Testis (tissue), 5 donors: ENCODE measurements around the gene RPL5. TPM values are rescaled to one million over a fixed set of nuclear protein-coding genes. Genes with fewer than 3 reads are reported as not detected.
"Not testable (repeated sequence)": the region's sequence is repeated elsewhere in the genome, so short reads cannot be mapped to it uniquely, and the experiment has no call there.

ENCODE experiments used
- DNase-seq: peaks from one replicate; pipeline ENCODE4 v3.0.0-alpha.2; 2019
- H3K27ac ChIP-seq, 2 donors: fragments of 200-600 bp; sonication (generic); one replicate each; pipeline ENCODE4 v1.5.1; 2019
- H3K27me3 ChIP-seq: fragments of 200-600 bp; sonication (generic); one replicate; pipeline ENCODE4 v1.5.1; 2019
- H3K36me3 ChIP-seq: fragments of 200-600 bp; sonication (generic); one replicate; pipeline ENCODE4 v1.5.1; 2017; ENCODE audit warnings: low read depth; ENCODE audit errors: missing control alignments
- H3K4me1 ChIP-seq: fragments of 200-600 bp; sonication (generic); one replicate; pipeline ENCODE4 v1.5.1; 2019
- H3K4me3 ChIP-seq, 2 donors: fragments of 200-600 bp; sonication (generic); one replicate each; pipeline ENCODE4 v1.5.1; 2017 to 2019
- H3K9me3 ChIP-seq: fragments of 200-600 bp; sonication (generic); one replicate; pipeline ENCODE4 v1.5.1; 2017
- POLR2A ChIP-seq: fragments of 450-650 bp; IDR thresholded peaks from one replicate; pipeline ENCODE4 v1.6.1; 2017; ENCODE audit warnings: antibody characterized with exemption, mild to moderate bottlenecking, moderate library complexity
- WGBS, 2 donors: methylation state at CpG; one replicate each; pipeline ENCODE4 v1.1.5; 2018; 5-methylcytosine and 5-hydroxymethylcytosine counted together
- intact Hi-C: fragments of 100-400 bp; cut with DNase I; formaldehyde crosslinking; loops from one replicate; pipeline ENCODE4 v1.15.1; 2023; ENCODE audit warnings: low total_unique reads
- long read RNA-seq, 2 donors: transcript quantifications; one replicate each; lab custom pipeline, GENCODE V29; 2026
- polyA plus RNA-seq: library from polyadenylated mRNA; stranded (reverse); fragments of 350-450 nt; fragmentation: Illumina TruSeq; extraction: RNeasy Lipid Tissue Mini Kit (QIAGEN cat#74804); gene quantifications from one replicate; pipeline ENCODE4 v1.2.3, GENCODE V29; 2014; ENCODE audit warnings: low read depth, low replicate concordance; ENCODE audit not compliant: insufficient read depth
- total RNA-seq, 2 donors: library from RNA; depleted of rRNA; stranded (reverse); fragments of >200 nt; gene quantifications; one replicate each; pipeline ENCODE4 v1.2.3, GENCODE V29; 2016
- TF ChIP-seq, protein P1 (sequence below), 3 experiments: fragments of 450-650 bp in 2 of 3; fragments of 200-600 bp in 1 of 3; sonication (generic) in 1 of 3; IDR thresholded peaks; one replicate each; pipeline ENCODE4 v1.5.1; 2016 to 2019; ENCODE audit warnings: antibody characterized with exemption in 3 of 3, mild to moderate bottlenecking in 2 of 3, moderate library complexity in 1 of 3

Gene RPL5
- 100 to 1,000 TPM; 548 to 899 TPM for total RNA-seq
- polyA plus RNA-seq, result 929 TPM
- long read RNA-seq, donor 1, transcript RPL5-207 (2 exons, 271 nt), result minor isoform, 39 of 1,514 reads
- long read RNA-seq, donor 1, transcript RPL5-205 (3 exons, 1,210 nt), result minor isoform, 53 of 1,514 reads
- long read RNA-seq, donor 1, transcript RPL5-212 (4 exons, 733 nt), result minor isoform, 17 of 1,514 reads
- long read RNA-seq, donor 1, transcript RPL5-208 (8 exons, 1,085 nt), result major isoform, 924 of 1,514 reads
- long read RNA-seq, donor 1, partial matches to known transcripts, result 443 of 1,514 reads
- long read RNA-seq, donor 1, other reads (novel, unspliced or antisense), result 26 of 1,514 reads
- long read RNA-seq, donor 2, transcript RPL5-212 (4 exons, 733 nt), result minor isoform, 11 of 1,082 reads
- long read RNA-seq, donor 2, transcript RPL5-208 (8 exons, 1,085 nt), result major isoform, 548 of 1,082 reads
- long read RNA-seq, donor 2, transcript RPL5-207 (2 exons, 271 nt), result minor isoform, 43 of 1,082 reads
- long read RNA-seq, donor 2, transcript RPL5-205 (3 exons, 1,210 nt), result minor isoform, 108 of 1,082 reads
- long read RNA-seq, donor 2, partial matches to known transcripts, result 357 of 1,082 reads
- long read RNA-seq, donor 2, other reads (novel, unspliced or antisense), result 9 of 1,082 reads

DNA sequence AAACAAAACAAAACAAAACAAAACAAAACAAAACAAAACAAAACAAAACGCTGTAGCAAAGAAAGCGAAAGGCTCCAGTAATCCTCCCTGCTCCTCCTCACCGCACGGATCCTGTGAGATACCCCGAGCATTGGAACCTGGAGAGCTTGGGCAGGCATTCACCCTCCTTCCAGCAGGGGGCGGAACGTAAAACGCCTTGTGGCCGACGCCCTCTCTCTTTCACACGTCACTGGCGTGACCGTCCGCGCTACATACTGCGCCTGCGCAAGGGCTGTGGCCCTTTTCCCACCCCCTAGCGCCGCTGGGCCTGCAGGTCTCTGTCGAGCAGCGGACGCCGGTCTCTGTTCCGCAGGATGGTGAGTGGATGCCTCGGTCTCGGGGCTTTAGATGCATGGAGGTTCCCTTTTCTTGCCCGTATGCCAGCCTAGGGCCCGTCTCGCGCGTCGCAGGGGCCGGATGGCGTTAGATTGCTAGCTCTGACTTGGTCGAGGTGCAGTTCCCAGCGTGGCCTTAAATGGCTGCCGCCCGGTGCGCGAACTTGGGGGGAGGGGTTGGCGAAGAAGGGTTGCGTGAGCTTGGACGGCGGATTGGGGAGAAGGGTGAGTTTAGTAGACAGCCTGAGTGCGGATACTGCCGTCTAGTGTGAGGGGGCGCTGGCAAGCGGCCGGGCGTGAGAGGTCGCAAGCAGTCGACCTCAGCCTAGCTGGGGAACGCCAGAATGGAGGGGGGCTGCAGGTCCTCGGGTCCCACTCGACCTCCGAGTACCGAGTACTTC, at the start of gene RPL5:
Gene RPL5, plus strand, starts transcription at position 279 of the 775 bp plus-strand sequence. Its CDS starts 75 bp downstream, at position 354.
- intact Hi-C loops, result no loop called here
- WGBS, 2 donors, result 0% methylated on average over 48 to 57 of the region's 57 CpGs

DNA sequence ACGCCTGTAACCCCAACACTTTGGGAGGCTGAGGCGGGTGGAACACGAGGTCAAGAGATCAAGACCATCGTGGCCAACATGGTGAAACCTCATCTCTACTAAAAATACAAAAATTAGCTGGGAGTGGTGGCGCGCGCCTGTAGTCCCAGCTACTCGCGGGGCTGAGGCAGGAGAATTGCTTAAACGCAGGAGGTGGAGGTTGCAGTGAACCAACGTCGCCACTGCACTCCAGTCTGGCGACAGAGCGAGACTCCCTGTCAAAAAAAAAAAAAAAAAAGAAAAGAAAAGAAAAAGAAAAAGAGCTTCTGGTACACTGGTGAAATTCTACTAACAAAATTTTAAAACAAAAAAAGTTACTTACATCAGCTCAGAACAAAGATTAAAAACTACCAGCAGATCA, 48.3 kb upstream of the RPL5 start:
- Histone ChIP-seq H3K4me3 (peak overlapping the region; percentile 75 to 78), H3K27ac (peak overlapping the region; percentile 91 to 93)
- H3K9me3 ChIP-seq, H3K27me3 ChIP-seq, H3K36me3 ChIP-seq, intact Hi-C loops, H3K4me1 ChIP-seq: not testable (repeated sequence)
- DNase-seq, result peak; percentile 41
- WGBS, 2 donors, result 25 to 29% methylated on average over 14 of the region's 14 CpGs

More for the DNA sequence above, at the start of gene RPL5:
- Histone ChIP-seq H3K4me3 (peak within 1 kb of the TSS; percentile 88 to 98), H3K9me3 (no peaks in the 10 kb centered on the region), H3K27me3 (no peaks in the 10 kb centered on the region), H3K4me1 (peaks cover 8% of the 10 kb centered on the region), H3K27ac (peak within 1 kb of the TSS; percentile 84 to 94), H3K36me3 (no peaks in the 10 kb centered on the region)
- peak; percentile 83 for TF ChIP-seq POLR2A
- TF ChIP-seq, protein P1, sequence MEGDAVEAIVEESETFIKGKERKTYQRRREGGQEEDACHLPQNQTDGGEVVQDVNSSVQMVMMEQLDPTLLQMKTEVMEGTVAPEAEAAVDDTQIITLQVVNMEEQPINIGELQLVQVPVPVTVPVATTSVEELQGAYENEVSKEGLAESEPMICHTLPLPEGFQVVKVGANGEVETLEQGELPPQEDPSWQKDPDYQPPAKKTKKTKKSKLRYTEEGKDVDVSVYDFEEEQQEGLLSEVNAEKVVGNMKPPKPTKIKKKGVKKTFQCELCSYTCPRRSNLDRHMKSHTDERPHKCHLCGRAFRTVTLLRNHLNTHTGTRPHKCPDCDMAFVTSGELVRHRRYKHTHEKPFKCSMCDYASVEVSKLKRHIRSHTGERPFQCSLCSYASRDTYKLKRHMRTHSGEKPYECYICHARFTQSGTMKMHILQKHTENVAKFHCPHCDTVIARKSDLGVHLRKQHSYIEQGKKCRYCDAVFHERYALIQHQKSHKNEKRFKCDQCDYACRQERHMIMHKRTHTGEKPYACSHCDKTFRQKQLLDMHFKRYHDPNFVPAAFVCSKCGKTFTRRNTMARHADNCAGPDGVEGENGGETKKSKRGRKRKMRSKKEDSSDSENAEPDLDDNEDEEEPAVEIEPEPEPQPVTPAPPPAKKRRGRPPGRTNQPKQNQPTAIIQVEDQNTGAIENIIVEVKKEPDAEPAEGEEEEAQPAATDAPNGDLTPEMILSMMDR (IDR thresholded peaks at IDR 0.05), result peak; percentile 94 to 99 (median 98)
- DNase-seq, result peak; percentile 97

DNA sequence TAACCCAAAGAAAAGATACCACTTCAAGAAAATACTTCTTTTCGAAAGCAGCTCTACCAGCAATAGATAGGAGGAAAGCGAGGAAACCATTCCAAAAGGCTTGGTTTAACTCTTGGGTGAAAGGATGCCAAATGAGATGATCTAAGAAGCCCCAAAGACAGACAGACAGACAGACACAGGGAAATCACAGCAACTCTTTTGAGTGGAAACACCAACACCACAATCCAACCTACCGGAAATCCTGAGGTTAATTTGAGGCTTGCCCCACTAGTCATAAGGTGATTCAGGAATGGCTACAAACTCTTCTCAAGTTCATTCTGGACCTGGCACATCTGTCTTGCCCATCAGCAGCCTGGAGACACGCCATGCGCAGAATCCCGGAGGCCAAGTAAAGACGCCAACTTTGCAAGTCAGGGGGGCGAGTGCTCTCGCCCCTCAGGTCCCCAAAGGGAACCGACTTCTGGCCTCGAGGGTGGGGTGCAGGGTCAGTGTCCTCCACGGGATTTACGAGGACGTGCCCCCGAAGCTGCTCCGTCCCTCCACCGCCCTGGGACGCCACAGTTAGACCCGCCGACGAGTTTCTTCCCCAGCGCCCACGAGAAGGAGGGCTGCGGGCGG, 47.7 kb upstream of the RPL5 start:
- intact Hi-C loops, result no loop called here
- WGBS, 2 donors, result 0 to 1% methylated on average over 21 to 24 of the region's 25 CpGs
- H3K27ac ChIP-seq, result peak overlapping the region; percentile 91 to 93
- H3K27me3 ChIP-seq, result no peaks in the 10 kb centered on the region
- no peaks in the 10 kb centered on the region for H3K9me3 ChIP-seq
- DNase-seq, result peak; percentile 65
- H3K36me3 ChIP-seq, result no peaks in the 10 kb centered on the region
- TF ChIP-seq, protein P1 (IDR thresholded peaks at IDR 0.05), result no peak
- TF ChIP-seq POLR2A, result no peak
- peak overlapping the region; percentile 75 to 78 for H3K4me3 ChIP-seq
- peaks cover 4% of the 10 kb centered on the region for H3K4me1 ChIP-seq

DNA sequence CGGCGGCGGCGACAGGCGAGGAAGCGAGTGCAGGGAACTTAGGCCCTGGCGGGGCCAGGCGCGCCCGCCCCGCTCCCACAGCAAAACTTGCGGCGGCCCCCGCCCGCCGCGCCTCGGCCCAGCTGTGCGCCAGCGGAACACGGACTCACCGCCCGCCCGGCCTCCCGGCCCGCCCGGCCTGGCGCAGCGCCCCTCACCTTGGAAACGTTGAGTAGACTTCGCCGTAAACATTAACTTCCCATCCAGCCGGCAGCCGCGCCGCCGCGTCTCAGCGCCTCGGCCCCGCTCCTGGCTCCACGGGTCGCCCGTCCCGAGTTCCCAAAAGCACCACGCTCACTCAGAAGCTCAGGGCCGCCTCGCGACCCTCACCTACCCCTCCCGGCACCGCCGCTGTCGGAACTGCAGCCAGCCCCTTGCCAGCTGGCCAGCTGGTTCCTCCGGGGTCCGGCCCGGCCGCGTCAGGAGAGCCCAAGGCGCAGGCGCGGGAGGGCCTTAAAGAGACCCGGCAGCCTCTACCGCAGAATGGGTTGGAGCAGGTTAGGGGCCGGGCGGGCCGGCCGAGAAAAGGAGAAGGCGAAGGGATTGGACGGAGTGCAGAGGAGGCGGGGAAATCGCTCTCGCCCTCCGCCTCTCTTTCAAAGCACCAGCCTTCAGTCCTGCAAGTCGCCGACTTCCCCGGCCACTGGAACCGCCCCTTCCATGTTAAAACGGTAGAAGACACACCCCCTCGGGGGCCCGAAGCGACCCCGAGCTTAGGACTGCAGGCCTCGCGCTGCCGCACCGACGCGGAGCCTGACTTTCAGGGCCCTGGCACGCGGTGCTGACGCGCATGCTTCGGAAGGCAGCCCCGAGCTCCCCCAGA, 47.0 kb upstream of the RPL5 start, which contains the start of gene EVI5:
Gene EVI5, minus strand, starts transcription at position 470 of the 862 bp plus-strand sequence. CDS start 48,562 bp downstream, outside the sequence.
- Histone ChIP-seq H3K4me1 (peaks cover 4% of the 10 kb centered on the region), H3K9me3 (no peaks in the 10 kb centered on the region), H3K4me3 (peak within 1 kb of the TSS; percentile 75 to 78), H3K27ac (peak within 1 kb of the TSS; percentile 91 to 93), H3K36me3 (no peaks in the 10 kb centered on the region), H3K27me3 (no peaks in the 10 kb centered on the region)
- WGBS, 2 donors, result 0 to 1% methylated on average over 15 to 86 of the region's 94 CpGs
- TF ChIP-seq POLR2A, result no peak
- TF ChIP-seq, protein P1 (IDR thresholded peaks at IDR 0.05), result peak in 2 of 3 experiments; percentile 28 to 33
- intact Hi-C loops, result no loop called here
- DNase-seq, result peak; percentile 96
